Measurements from ENCODE around the gene R3HDML. TPM values are rescaled to one million over a fixed set of nuclear protein-coding genes. Genes with fewer than 3 reads are reported as not detected.
A peak's percentile ranks its signal among the peaks of the same experiment; 100 is the strongest.

Gene R3HDML
- total and polyA plus RNA-seq, 2 of the 13 experiments (the other 11 are each of a cell fraction or from before 2014, with no cell fraction given), result not detected

DNA sequence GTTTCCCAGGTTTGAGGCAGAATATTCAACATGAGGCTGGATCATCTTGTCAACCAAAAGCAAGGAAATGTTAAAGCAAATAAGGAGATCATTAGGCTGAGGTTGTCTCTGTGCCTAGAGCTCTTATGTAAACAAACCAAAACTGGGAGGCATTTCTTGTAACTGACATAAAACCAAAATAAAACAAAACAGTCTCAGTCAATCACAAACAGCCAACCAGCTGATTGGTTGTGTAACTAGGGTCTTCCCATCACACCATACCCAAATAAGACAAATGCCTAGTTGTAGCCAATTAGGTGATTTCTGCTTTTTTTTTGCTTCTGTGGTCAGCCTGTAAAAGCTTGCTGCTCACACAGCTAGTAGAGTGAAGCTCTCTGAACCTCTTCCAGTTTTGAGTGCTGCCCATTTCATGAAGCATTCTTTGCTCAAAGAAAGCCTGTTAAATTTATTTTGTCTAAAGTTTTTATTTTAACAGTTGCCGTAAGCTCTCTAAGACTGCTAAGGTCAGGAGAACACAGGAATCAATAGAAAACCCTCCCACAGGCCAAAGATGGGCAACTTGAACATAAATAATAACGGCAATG is 16.9 kb upstream of the R3HDML start (continued):
- no peak for TF ChIP-seq MLLT10 (CRISPR knock-in tag; IDR thresholded peaks at IDR 0.05)
- TF ChIP-seq ZNF616 (CRISPR knock-in tag; IDR thresholded peaks at IDR 0.05; ENCODE audit: low read depth), result no peak
- no peak for TF ChIP-seq ZNF749 (CRISPR knock-in tag; IDR thresholded peaks at IDR 0.05; ENCODE audit: borderline replicate concordance)
- TF ChIP-seq, protein P1, sequence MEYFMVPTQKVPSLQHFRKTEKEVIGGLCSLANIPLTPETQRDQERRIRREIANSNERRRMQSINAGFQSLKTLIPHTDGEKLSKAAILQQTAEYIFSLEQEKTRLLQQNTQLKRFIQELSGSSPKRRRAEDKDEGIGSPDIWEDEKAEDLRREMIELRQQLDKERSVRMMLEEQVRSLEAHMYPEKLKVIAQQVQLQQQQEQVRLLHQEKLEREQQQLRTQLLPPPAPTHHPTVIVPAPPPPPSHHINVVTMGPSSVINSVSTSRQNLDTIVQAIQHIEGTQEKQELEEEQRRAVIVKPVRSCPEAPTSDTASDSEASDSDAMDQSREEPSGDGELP (IDR thresholded peaks at IDR 0.05; ENCODE audit: borderline replicate concordance, low read depth), result peak; percentile 44; the same call in 1 of the 2 replicates
- TF ChIP-seq ZNF263 (CRISPR knock-in tag; IDR thresholded peaks at IDR 0.05), result no peak
- no peak for TF ChIP-seq HHEX (CRISPR knock-in tag; IDR thresholded peaks at IDR 0.05)
- TF ChIP-seq ZNF549 (CRISPR knock-in tag; IDR thresholded peaks at IDR 0.05), result peak; percentile 95; the same call in 1 of the 2 replicates
- TF ChIP-seq SRF (IDR thresholded peaks at IDR 0.05; ENCODE audit: low read depth, low read length), result peak; percentile 82
- no peak for TF ChIP-seq ARHGAP35 (CRISPR knock-in tag; IDR thresholded peaks at IDR 0.05; ENCODE audit: borderline replicate concordance)
- no peak for TF ChIP-seq ZNF607 (CRISPR knock-in tag; IDR thresholded peaks at IDR 0.05; ENCODE audit: borderline replicate concordance)
- TF ChIP-seq NFYB (CRISPR knock-in tag; IDR thresholded peaks at IDR 0.05), result peak; percentile 40; the same call in 1 of the 2 replicates
- no peak for TF ChIP-seq ZNF337 (CRISPR knock-in tag; IDR thresholded peaks at IDR 0.05; ENCODE audit: borderline replicate concordance, low read depth)
- TF ChIP-seq NONO (IDR thresholded peaks at IDR 0.05), result no peak
- TF ChIP-seq NONO (CRISPR knock-in tag; conservative IDR thresholded peaks at IDR 0.05), result no peak
- no peak for TF ChIP-seq RBAK (CRISPR knock-in tag; IDR thresholded peaks at IDR 0.05)
- TF ChIP-seq, protein P2, sequence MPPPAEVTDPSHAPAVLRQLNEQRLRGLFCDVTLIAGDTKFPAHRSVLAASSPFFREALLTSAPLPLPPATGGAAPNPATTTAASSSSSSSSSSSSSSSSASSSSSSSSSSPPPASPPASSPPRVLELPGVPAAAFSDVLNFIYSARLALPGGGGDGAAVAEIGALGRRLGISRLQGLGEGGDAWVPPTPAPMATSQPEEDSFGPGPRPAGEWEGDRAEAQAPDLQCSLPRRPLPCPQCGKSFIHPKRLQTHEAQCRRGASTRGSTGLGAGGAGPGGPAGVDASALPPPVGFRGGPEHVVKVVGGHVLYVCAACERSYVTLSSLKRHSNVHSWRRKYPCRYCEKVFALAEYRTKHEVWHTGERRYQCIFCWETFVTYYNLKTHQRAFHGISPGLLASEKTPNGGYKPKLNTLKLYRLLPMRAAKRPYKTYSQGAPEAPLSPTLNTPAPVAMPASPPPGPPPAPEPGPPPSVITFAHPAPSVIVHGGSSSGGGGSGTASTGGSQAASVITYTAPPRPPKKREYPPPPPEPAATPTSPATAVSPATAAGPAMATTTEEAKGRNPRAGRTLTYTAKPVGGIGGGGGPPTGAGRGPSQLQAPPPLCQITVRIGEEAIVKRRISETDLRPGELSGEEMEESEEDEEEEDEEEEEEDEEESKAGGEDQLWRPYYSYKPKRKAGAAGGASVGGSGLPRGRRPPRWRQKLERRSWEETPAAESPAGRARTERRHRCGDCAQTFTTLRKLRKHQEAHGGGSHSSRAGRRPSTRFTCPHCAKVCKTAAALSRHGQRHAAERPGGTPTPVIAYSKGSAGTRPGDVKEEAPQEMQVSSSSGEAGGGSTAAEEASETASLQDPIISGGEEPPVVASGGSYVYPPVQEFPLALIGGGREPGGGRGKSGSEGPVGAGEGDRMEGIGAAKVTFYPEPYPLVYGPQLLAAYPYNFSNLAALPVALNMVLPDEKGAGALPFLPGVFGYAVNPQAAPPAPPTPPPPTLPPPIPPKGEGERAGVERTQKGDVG (CRISPR knock-in tag; IDR thresholded peaks at IDR 0.05; ENCODE audit: borderline replicate concordance), result no peak
- TF ChIP-seq SUZ12 (IDR thresholded peaks at IDR 0.05; ENCODE audit: low read depth, low read length), result no peak
- TF ChIP-seq, protein P3, sequence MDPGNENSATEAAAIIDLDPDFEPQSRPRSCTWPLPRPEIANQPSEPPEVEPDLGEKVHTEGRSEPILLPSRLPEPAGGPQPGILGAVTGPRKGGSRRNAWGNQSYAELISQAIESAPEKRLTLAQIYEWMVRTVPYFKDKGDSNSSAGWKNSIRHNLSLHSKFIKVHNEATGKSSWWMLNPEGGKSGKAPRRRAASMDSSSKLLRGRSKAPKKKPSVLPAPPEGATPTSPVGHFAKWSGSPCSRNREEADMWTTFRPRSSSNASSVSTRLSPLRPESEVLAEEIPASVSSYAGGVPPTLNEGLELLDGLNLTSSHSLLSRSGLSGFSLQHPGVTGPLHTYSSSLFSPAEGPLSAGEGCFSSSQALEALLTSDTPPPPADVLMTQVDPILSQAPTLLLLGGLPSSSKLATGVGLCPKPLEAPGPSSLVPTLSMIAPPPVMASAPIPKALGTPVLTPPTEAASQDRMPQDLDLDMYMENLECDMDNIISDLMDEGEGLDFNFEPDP (CRISPR knock-in tag; conservative IDR thresholded peaks at IDR 0.05), result no peak
- TF ChIP-seq, protein P4, sequence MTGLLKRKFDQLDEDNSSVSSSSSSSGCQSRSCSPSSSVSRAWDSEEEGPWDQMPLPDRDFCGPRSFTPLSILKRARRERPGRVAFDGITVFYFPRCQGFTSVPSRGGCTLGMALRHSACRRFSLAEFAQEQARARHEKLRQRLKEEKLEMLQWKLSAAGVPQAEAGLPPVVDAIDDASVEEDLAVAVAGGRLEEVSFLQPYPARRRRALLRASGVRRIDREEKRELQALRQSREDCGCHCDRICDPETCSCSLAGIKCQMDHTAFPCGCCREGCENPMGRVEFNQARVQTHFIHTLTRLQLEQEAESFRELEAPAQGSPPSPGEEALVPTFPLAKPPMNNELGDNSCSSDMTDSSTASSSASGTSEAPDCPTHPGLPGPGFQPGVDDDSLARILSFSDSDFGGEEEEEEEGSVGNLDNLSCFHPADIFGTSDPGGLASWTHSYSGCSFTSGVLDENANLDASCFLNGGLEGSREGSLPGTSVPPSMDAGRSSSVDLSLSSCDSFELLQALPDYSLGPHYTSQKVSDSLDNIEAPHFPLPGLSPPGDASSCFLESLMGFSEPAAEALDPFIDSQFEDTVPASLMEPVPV (CRISPR knock-in tag; IDR thresholded peaks at IDR 0.05), result no peak
- TF ChIP-seq, protein P5, sequence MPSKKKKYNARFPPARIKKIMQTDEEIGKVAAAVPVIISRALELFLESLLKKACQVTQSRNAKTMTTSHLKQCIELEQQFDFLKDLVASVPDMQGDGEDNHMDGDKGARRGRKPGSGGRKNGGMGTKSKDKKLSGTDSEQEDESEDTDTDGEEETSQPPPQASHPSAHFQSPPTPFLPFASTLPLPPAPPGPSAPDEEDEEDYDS (CRISPR knock-in tag; IDR thresholded peaks at IDR 0.05), result 0 out of 2 replicates have a peak, but pooled peaks have one; percentile 26
- no peak for TF ChIP-seq ZNF782 (CRISPR knock-in tag; IDR thresholded peaks at IDR 0.05; ENCODE audit: borderline replicate concordance)
- TF ChIP-seq BRD4 (CRISPR knock-in tag; IDR thresholded peaks at IDR 0.05), result no peak

All from HepG2 (cell line).